Hematopoietic multipotent progenitor cell treated with erythropoietin and hydrocortisone succinate and interleukin-3 and kit ligand, for 8 days (in vitro differentiated cells): ENCODE data around the gene CBFA2T2.
"Not testable (repeated sequence)": the region's sequence is repeated elsewhere in the genome, so short reads cannot be mapped to it uniquely, and the experiment has no call there.

ENCODE experiments used
- DNase-seq: peaks from one replicate; pipeline ENCODE4 v3.0.0-alpha.2; 2015

Gene CBFA2T2

DNA sequence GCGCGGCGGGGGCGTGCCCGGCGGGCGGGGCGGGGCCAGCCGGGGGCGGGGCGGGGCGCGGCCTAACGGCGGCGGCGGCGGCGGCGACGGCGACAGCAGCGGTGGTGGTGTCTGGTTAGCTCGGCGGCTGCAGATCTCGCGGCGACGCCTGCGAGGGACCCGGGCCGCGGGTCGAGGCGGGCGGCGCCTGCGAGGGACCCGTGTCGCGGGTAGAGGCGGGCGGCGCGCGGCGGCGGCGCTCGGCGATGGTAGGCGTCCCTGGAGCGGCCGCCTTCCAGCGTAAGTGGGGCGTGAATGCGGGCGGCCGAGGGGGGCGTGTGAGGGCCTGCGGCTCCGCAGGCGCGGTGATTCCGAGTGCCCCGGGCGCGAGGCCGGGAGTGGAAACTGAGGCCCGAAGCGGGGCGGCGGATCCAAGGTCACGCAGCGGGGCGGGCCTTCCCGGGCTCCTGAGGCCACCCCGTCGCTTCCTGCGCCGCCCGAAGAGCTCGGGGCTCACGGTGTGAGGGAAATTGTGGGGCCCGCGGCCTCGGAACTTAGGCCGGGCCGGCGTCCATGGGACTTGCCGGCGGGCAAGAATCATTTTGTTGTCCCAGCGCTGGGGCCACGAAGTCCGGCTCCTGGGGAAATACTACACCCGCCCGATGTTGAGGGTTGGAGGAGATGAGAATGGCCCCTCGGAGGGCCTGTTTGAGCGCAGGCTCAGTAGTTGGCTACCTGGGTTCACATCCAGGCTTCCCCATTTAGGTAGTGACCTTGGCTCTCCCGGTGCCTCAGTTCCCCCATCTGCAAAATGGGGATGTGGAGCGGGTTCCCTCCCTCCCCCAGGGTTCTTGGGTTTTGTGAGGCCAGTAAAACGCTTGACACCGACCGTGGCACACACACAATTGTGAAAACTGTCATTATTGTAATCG is at the start of gene CBFA2T2:
Gene CBFA2T2, plus strand, starts transcription at position 74 of the 911 bp plus-strand sequence. Its CDS starts 172 bp downstream, at position 246.
- DNase-seq = peak; percentile 54

DNA sequence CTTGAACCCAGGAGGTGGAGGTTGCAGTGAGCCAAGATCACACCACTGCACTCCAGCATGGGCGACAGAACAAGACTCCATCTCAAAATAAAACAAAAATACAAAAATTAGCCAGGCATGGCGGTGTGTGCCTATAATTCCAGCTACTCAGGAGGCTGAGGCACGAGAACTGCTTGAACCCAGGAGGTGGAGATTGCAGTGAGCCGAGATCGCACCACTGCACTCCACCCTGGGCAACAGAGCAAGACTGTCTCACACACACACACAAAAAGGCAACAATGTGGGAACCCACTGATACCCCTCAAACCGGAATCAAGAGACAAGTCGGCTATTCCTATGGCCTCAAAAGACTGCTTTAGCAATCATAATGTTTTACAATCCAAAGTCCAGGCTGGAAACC is 49.3 kb upstream of the CBFA2T2 start:
- not testable (repeated sequence) for DNase-seq

- DNase-seq = no peak
These were observed 48.5 kb upstream of the CBFA2T2 start for GRCh38 chr20:33441142-33441955.

DNA sequence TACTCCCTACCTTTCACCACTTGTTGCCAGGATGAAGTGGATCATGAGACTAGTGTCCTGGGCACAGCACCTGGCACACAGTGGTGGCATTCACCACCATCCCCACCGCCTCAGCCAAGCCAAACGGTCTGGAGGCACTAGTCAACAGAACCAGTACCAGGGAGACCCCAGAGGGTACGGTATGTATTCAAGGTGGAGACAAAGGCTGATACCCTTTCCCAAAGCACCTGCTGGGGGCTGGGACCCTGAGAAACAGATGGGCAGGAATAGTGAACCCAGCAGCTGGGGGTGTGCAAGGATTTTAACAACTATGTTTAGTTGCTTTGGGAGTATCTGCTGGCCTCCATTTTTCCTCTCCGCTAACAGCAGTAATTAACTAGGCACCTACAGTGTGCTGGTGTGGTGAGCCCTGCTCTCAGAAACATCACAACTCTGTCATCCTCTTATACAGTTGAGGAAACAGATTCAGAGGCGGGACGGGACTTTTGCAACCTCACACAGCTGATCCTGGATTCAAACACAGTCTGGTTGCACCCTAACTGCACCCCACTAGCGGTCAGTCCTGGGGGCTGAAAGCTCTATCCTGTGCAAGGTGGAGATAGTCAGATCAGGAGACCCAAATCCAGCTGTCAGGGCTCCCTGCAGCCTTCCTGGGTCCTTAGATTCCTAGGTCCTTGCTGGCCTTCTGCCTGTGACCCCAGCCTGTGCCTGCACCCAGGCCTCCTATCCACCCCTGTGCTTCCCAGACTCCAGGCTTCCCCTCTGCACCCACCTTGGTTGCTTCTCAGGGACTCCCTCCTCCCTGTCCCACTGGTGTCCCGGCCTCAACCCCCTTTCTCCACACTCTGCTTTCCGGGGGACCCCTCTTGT is 47.5 kb upstream of the CBFA2T2 start:
- no peak for DNase-seq

- no peak for DNase-seq
These were observed 46.8 kb upstream of the CBFA2T2 start for GRCh38 chr20:33443006-33443511.

- DNase-seq = peak; percentile 63
These were observed 46.2 kb upstream of the CBFA2T2 start, which contains the start of gene SNTA1 for GRCh38 chr20:33443512-33444239. Gene SNTA1 (minus strand): TSS chr20:33443763. CDS start chr20:33443620, 143 bp downstream.

GRCh38 chr20:33444797-33445560 is 44.9 kb upstream of the CBFA2T2 start:
- peak; percentile 29 for DNase-seq

DNA sequence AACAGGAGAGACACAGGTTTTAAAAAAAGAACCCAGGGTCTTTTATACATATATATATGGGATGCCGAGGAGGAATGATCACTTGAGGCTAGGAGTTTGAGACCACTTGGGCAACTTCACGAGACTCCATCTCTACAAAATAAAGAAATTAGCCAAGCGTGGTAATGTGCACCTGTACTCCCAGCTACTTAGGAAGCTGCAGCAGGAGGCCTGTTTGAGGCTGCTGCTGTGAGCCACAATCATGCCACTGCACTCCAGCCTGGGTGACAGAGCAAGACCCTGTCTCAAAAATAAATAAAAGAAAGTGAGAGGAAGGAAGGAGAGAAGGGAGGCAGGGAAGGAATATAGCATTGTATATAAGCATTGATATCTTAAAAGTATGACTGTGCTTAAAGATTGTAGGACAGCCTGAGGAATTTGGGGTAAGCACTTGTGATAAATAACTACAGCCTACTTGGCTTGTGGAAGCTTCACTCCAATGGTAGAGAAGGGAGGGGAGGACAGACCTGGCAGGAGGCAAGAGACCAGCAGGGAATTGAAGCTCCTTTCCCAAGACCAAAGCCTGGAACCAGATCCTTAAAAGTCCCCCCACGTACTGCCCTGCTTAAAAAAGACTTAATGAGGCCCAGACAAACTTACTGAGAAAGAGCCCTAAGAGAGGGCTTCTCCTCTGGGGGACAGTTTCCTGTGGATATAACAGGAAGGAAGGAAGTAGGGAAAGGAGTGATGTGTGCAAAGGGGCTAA is 43.8 kb upstream of the CBFA2T2 start:
- DNase-seq = no peak

- no peak for DNase-seq
These were observed 39.0 kb upstream of the CBFA2T2 start for GRCh38 chr20:33450867-33451266.

DNA sequence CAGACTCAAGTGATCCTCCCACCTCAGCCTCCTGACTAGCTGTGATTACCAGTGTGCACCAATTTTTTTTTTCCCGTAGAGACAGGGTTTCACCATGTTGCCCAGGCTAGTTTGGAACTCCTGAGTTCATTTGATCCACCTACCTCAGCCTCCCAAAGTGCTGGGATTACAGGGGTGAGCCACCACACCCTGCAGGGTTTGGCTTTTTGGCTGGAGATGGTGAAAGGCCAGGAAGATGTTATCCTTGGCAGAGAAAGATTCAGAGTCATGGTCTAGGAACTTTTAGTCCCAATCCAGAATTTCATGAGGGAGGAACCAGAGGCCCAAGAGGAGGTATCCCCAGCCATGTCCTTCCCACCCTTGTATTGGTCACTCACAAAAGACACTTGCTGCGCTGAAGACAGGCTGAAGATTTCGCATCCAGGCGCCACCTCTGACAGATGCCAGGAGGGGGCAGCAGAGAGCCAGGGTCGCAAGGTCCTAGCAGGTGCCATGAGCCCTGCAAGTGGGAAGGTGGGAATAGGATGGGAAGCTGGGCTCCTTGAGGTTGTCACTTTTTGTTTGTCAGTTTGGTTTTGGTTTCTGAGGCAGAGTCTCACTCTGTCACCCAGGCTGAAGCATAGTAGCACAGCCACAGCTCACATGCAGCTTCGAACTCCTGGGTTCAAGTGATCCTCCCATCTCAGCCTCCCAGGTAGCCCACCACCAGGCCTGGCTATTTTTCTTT is 32.8 kb upstream of the CBFA2T2 start:
- peak; percentile 73 for DNase-seq

GRCh38 chr20:33459599-33459998 is 30.3 kb upstream of the CBFA2T2 start:
- no peak for DNase-seq

DNA sequence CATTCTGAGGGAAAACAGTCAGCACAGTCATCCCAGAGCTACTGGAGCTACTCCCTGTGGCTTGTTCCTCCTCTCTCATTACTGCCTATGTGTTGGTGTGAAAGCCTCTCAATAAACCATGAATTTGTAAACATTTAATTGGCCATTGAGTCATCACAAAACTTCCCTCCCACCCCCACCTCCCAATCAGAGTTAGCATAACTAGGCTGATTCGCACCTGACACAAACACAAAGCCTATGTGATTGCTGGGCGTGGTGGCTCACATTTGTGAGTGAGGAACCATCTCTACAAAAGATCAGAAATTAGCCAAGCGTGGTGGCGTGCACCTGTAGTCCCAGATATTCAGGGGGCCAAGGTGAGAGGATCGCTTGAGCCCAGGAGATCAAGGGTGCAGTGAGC is 29.2 kb upstream of the CBFA2T2 start:
- DNase-seq = no peak

- DNase-seq = no peak
These were observed 26.4 kb upstream of the CBFA2T2 start for GRCh38 chr20:33463332-33464101.

- DNase-seq = not testable (repeated sequence)
These were observed 25.1 kb upstream of the CBFA2T2 start for GRCh38 chr20:33464759-33465158.

- no peak for DNase-seq
These were observed 24.2 kb upstream of the CBFA2T2 start for GRCh38 chr20:33465481-33466302.

DNA sequence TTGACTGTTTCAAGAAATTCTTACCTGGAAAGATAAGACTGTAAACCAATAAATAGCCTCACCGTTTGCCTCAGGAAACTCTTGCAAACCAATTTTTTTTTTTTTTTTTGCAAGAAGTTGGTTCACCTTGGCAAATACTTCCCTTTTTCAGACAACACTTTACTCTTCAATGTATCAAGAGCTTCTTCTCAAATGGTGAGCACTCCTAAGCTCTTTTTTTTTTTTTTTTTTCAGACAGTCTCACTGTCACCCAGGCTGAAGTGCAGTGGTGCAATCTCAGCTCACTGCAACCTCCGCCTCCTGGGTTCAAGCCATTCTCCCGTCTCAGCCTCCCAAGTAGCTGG is 23.6 kb upstream of the CBFA2T2 start:
- no peak for DNase-seq

DNA sequence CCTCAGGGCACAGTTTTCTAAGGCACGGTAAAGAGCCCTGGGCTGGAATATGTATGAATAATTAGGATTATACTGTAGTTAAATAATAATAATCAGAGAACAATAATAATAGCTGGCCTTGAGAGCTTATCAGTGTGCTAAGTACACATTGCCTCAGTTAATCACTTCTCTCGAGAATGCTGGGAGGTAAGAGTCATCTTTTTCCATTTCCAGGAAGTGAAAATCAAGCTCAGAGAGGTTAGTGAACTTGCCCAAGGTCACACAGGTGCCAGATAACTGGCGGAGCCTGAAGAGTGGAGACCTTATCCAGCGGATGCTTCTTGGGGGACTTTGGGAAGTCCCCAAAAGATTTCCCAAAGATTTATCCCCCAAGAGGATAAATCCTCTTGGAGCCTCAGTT is 19.4 kb upstream of the CBFA2T2 start:
- no peak for DNase-seq

- no peak for DNase-seq
These were observed 19.0 kb upstream of the CBFA2T2 start for GRCh38 chr20:33470866-33471265.
